Retinal pigment epithelial cell (primary cell): ENCODE measurements around the gene TRAF1.

Source experiments
- DNase-seq: peaks from one replicate; pipeline ENCODE4 v3.0.0-alpha.2; 2010; ENCODE audit warnings: low read depth
- H3K4me3 ChIP-seq: 2 replicates; pipeline ENCODE4 v1.5.1; 2011; ENCODE audit warnings: mild to moderate bottlenecking, low read length, control low read depth, moderate library complexity
- TF ChIP-seq, protein P1 (sequence below): conservative IDR thresholded peaks from 2 replicates; pipeline ENCODE4 v1.5.1; 2011; ENCODE audit warnings: low read depth, low read length, control low read depth, inconsistent platforms

The TRAF1 gene

DNA sequence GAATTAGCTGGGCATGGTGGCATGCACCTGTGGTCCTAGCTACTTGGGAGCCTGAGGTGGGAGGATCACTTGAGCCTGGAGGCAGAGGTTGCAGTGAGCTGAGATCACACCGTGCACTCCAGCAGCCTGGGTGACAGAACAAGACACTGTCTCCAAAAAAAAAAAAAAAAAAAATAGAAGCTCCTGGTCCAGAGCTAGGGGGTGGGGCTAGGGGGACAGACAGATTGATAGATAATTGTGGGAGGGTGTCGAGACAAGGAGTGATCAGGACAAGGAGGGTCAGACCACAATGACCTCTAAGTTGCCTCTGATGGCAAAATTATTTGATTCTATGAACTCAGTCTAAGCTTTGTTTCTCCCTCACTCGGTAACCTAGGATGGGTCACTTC is 43.0 kb downstream of the TRAF1 start:
- no peak for DNase-seq
- TF ChIP-seq, protein P1, sequence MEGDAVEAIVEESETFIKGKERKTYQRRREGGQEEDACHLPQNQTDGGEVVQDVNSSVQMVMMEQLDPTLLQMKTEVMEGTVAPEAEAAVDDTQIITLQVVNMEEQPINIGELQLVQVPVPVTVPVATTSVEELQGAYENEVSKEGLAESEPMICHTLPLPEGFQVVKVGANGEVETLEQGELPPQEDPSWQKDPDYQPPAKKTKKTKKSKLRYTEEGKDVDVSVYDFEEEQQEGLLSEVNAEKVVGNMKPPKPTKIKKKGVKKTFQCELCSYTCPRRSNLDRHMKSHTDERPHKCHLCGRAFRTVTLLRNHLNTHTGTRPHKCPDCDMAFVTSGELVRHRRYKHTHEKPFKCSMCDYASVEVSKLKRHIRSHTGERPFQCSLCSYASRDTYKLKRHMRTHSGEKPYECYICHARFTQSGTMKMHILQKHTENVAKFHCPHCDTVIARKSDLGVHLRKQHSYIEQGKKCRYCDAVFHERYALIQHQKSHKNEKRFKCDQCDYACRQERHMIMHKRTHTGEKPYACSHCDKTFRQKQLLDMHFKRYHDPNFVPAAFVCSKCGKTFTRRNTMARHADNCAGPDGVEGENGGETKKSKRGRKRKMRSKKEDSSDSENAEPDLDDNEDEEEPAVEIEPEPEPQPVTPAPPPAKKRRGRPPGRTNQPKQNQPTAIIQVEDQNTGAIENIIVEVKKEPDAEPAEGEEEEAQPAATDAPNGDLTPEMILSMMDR = no peak
- no peak overlapping the region for H3K4me3 ChIP-seq

DNA sequence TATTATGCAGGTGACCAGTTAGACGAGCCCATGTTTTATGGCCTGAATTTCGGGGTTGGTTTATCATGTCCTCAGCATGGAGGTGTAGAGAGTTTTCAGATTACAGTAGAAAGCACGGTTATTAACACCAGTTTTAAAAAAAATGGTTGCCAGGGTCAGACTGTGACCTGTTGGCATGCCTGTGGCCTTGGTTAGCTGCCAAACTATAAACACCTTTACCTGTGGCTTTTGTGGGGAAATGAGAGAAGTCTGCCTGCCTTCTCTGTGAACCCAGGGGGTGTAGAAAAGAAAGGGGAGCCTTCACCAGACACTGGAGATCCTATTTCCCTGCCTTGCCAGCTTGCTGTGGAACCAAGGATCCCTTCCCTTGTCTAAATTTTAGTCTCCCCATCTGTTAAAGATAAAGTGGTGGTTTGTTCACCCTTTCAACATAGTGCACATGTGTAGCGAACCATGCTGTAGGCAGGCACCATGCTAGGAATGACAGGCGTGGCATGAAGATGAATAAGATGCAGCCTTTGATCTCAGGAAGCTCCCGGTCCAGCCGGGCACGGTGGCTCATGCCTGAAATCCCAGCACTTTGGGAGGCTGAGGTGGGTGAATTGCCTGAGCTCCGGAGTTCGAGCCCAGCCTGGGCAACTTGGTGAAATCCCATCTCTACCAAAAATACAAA is 43.5 kb downstream of the TRAF1 start:
- TF ChIP-seq, protein P1 = no peak
- DNase-seq = no peak

GRCh38 chr9:120879446-120879845 is 47.1 kb downstream of the TRAF1 start:
- TF ChIP-seq, protein P1 = no peak
- DNase-seq = no peak
- H3K4me3 ChIP-seq = no peak overlapping the region

More for the DNA sequence above, 43.5 kb downstream of the TRAF1 start:
- H3K4me3 ChIP-seq = no peak overlapping the region

- TF ChIP-seq, protein P1 = no peak
- DNase-seq = no peak
- H3K4me3 ChIP-seq = no peak overlapping the region
These were observed 48.1 kb downstream of the TRAF1 start for GRCh38 chr9:120878188-120879130.

DNA sequence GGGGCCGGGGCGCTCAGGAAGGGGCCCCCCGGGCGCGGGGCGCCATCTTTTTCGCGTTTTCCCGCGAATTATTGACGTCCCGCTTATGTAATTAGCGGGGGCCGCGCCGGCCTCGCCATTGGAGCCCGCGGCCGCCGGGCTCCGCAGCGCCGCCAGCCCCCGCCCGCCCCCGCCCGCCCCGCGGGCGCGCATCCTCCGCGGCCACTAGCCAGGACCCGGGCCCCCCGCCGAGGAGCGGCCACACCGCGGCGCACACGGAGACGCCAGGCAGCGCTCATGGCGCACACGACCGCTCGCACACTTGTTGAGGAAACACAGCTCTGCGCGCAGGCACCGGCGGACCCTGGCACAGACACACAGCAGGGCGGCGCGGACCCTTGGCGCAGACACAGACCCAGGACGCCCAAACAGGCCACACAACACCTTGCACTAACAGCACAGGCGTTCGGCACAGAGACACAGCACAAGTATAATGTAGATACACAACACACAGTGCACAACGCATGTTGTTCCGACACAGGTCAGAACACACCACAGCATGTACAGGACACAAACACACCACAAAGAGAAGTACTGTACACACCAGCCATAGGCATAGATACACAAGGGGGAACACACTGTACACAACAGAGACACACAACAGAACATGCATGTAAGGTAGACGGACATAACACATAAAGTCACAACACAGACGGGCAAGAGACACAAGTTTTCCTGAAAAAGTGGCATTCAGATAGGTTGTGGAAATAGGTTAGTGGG is 49.1 kb downstream of the TRAF1 start:
- no peak for DNase-seq
- TF ChIP-seq, protein P1 = no peak
- peak overlapping the region; percentile 73 for H3K4me3 ChIP-seq

GRCh38 chr9:120876842-120877240 is 49.8 kb downstream of the TRAF1 start, which contains the start of gene PHF19:
Gene PHF19, minus strand, starts transcription at chr9:120877188. Its CDS starts 2,447 bp downstream, at chr9:120874741.
- TF ChIP-seq, protein P1 = no peak
- peak within 1 kb of the TSS; percentile 73 for H3K4me3 ChIP-seq
- DNase-seq = no peak
